NCI-H1436 treated with DMSO at 0.1 percent for 48 hours (cell line): ENCODE measurements around the gene FAM170B.

ENCODE experiments used
- DNase-seq: peaks from one replicate; lab custom pipeline; 2025; lab: John Stamatoyannopoulos, UW

The FAM170B gene

DNA sequence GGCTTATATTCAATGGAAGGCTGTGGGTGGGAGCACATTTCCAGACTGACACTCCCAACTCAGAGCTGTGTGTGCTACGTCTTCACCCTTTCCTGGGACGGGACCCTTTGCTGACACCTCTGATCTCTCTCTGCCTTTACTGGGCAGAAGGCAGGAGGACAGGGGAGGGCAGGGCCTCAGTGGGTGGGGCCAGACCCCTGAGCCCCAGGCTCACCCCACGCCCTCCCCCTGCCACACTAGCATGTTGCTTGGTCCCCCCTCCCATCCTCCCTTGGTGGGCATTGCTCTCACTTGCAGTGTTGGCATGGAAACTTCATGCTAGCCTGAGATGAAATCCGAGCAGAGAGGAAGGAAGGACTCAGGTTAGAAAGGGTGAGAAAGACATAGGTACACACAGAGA, 36.0 kb upstream of the FAM170B start:
- no peak for DNase-seq

DNA sequence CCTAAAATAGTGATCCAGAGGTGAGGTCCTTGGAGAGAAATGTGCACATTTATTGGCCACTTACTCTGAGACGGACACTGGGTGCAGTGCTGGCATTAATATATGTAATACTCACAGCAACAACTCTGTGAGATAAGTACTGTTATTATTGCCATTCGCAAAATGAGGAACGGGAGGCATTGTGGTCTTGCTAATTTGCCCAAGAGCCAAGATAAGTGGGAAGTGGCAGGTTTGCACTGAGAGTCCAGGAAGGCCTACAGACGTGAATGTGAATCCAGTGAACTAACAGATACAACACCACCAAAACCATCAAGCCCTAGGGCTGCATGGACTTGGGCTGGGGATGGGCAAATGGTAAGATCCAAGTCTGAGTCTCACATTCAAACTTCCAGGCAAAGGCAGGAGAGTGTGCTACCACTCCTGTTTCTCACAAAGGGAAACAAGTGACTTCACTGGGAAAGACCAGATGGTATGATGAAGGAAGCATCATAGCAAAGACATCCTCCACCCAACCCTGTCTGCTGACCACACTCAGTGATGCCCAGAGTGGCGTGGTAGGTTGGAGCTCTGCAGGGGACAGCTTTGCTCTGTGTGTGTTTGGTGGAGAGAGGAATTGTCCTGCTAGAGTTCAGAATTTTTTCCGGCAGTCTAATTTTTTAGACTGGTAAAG, 35.1 kb upstream of the FAM170B start:
- DNase-seq: no peak

DNA sequence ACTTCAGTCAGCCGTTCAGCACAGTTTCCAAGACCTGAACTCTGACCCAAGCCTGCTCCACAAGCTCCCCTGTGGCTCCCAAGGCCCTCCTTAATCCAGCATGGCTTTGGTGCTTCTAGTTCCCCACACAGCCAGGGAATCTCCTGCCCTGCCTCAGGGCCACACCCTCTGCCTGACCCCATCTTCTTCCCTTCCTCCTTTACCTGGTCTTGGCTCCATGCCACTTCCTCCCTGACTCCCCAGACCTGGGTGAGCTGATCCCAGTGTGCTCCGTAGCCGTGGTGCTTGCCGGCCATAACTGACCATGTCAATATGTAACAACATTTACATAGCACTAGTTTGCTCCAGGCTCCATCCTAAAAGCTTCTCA, 34.3 kb upstream of the FAM170B start:
- DNase-seq: no peak

DNA sequence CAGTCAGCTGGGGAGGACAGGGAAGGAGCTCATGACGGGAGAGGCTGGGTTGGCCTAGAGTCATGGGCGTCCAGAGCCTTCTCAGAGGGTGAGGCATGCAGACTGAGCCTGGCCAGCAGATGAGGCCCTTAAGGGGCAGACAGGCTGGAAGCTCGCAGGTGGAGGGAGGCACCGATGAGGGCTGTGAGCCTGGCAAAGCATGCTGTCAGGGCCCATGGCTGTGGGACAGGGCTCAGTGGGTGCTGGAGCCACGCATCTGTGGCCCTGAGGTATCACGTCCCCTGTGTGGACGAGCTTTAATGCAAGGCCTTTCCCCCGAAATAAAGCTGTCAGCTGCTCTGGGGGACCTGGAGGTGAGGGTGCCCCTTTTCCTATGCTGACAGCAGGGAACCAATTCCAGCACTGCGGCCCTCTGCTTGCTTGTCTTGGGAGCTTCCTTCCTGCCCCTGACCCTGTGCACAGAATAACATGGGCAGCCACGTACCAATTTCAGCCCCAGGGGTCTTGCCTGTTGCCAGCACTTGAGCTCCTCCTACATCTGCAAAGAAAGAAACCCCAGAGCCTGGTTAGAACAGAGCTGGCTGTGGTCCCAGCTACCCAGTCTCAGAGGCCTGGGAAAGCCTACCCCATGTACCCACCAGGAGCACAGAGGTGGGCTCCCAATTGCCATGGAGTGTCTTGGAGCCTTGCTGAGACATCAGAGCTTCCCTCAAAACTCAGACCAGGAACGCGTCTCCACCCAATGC, 33.8 kb upstream of the FAM170B start:
- DNase-seq: no peak

DNA sequence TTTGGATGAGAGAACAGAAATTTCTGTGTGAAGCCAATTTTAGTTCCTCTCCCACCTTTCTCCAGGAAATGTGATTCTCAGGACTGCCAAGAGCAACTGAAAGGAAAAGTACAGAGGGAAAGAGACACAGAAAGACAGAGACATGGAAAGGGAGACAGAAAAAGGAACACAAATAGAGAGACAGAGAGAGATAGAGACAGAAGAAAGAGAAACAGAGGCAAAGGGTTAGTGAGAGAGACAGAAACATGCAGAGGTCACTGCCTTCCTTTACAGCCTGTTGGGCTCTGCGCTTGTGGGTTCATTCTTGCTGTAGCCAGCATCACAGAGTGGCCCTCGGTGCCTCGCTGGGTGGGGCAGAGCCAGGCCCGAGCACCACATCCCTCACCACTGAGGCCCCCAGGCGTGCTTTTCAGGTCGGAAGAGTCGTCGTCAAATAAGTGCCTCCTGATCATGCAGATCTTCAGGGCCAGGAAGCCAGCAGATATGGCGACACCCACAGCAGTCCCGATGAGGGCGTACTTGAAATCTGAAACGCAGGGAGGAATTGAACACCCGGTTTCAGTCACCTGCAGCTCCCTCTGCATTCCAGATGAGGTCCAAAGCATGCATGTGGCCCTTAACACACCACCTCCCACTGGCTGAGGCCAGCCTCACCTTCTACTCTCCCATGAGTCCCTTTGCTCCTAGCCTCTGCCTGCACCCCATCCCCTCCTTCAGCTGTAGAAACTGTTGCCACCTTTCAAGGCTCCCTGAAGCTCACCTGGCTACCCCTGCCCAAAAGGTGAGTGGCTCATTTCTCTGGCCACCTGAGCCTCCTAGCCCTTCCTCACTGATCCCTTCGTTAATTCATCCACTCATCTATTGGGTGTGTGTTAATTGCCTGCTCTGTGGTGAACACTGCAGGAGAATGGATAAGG, 32.9 kb upstream of the FAM170B start:
- no peak for DNase-seq

DNA sequence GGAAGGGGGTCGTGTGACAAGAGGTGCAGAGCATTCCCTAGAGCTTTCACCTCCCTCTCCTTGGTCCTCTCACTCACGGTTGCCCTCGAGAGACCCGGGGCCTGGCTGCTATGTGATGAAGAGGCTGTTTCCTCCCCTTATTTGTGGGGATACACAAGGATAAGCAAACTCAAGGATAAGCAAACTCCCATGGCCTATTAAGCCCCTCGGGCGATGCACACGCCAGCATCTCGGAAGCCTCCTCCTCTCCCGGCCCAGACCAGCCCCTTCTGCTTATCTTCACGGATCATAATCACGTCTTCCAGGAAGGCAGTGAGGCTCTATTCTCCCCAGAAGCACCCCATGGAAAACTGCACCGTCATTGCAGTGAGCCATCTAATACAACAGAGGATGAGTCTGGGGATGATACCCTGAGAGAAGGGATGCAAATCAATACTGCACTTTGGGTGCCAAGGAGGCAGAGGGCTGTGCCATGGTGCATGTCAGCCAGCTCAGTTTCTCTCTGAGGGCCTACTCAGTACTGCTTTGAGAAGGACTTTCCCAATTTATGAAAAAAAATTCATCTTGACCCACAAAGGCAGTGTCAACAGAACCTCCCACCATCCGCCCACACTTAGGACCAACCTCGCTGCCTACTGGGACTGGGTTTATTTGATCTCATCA, 32.1 kb upstream of the FAM170B start:
- no peak for DNase-seq

DNA sequence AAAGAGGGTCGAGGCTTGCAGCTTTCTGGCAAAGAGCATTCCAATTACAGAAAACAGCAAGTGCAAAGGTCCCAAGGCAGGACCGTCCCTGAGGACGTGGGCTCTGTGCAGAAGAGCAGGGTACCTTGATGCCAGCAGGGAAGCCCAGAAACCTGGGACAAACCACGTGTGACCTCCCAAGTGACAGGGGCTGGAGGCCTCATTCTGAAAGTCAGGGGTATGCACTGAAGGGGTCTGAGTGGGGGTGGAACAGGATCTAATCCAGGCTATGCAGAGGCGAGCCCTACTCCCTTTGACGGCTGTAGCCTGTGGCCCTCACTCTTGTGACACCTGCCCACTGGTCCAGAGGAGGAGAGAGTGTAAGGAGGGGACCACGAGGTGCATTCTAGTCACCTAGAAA, 31.4 kb upstream of the FAM170B start:
- DNase-seq: no peak

DNA sequence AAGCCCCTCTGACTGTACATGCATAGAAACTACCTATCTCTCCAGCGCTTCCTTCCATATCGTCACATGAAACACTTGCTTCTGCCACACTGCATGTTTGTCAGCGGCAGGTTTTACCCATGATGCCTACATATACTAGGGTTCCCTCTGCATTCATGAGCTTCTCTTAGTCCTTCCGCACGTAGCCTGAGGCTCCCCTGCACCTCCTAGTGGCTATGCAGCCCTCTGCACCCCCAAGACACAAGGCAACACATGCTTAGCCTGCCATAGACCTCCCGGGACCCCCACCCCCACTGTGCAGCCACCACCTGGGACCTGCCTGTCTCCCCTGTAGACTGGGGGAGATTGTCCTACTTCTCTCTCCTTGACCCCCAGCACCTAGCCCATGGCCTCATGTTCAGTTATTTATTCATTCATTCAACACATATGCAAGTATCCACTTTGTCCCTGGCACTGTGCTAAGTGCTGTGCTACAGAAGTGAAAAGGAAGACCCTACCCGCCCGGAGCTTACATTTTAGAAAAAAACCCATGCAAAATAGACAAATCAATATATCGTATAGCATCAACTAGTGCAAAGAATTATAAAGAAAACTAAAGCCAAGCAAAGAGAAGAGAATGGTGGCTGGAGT, 30.9 kb upstream of the FAM170B start:
- DNase-seq: no peak

DNA sequence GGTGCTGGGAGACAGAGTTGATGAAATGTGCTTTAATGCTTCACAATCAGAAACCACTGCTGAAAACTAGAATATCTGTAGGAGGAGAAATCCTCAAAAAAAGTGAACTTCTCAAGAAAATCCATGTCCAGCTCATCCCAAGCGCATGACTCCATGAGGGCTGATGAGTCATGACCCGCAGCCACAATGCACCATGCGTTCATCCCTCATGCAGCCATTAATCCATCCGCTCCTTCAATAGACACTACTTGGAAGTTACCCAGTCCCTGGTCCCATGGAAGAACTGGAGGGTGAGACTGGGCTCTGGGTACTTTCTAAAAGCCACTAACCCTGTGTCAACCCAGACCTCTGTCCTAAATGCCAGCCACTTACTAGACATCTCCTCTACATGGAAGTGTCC, 29.9 kb upstream of the FAM170B start:
- DNase-seq: no peak

DNA sequence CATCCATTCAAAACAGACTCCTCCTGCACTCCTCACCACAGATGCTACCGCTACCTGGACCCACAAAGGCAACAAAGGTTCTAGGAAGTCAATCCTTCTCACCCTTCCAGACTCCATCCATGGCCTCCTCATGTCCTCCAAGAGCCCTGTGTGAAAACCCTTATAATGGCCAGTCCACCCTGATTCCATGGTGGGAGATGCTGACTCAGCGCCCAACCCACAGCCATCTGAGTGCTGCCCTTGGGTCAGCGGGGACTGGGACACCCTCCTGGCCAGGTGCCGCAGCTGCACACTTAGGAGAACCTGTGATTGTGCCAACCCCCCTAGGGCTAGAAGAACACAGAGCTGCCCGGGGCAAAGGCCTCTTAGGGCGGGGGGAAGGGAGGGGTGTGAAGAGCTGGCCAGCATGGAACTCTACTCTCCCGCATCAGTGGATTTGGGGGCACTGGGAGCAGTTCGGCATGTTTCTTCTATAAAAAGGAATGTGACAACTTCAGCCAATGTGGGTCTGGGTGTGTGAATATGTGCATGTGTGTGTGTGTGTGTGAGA, 29.0 kb upstream of the FAM170B start:
- no peak for DNase-seq

DNA sequence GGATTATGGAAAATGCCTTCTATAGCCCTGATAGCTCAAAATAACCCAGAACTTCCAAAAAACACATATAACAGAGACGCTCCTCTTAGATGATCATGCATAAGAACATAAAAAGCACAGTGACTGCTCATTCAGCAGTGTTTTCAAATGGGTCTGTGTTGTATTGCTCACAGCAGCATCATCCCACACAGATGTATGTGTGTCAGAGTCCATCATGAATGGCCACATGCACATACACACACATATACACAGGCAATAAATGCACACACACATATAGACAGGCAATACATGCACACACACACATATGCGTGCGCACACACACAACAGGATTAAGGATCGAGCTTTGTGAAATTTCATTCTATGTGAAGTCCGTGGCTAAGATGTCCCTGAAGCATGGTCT, 28.2 kb upstream of the FAM170B start:
- no peak for DNase-seq

DNA sequence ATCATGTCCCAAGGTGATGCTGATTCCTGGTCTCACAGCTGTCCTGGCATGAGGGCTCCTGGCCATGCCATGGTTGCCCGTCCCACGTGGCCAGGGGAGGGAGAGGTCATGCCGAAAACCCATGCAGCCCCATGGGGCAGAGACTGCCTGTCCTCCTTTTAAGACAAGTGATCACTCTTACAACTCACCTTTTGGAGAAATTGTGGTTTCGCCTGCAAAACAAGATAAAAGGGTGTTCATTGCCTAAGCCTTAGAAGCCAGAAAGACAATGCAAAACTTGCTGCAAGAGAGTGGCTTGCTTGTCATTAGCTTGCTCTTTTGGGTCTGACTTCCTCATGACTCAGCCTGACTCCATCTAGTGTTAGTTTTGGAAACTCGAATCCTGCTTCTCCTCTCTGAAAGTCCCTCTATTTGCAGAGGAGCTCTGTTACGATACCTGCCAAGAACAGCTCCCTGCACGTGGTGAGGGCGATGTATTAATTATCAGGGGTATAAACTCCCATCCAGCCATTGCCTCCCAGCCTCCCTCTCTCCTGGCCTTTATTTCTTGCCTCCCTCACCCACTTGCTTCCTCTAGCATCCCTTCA, 27.7 kb upstream of the FAM170B start:
- DNase-seq: no peak

DNA sequence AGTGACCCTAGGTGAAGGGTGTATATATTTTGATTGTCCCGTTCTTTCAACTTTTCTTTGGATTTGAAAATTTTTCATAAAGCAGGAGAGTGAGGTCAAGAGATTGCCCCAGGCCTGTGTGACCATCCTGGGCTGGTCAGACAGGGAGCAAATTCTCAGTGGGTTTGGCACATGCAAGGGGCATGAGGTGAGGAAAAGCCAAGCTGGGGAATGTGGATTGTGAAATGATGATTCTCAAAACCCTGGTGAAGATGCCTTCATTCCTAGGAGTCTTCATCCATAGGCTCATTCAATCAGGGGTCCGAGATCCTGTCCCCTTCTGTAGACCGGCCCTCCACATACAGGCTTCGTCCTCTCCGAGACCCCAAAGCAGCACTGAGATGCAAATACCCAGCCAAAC, 27.0 kb upstream of the FAM170B start:
- no peak for DNase-seq

DNA sequence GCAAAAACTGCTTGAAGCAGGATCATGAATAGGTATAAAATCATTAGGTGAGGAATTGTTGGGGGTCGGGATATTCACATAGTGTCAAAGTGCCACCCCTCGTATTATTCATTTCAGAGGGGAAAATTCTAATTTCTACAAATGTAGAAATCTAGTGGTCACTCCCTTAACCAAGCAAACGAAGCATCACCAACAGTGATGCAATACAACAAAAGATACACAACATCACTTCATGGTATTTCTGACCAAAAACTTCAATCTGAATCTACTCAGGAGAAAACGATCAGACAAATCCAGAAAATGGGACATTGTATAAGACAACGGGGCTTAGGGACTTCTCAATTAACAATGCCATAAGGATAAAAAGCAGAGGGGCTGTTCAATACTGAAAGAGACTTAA, 26.3 kb upstream of the FAM170B start:
- no peak for DNase-seq

DNA sequence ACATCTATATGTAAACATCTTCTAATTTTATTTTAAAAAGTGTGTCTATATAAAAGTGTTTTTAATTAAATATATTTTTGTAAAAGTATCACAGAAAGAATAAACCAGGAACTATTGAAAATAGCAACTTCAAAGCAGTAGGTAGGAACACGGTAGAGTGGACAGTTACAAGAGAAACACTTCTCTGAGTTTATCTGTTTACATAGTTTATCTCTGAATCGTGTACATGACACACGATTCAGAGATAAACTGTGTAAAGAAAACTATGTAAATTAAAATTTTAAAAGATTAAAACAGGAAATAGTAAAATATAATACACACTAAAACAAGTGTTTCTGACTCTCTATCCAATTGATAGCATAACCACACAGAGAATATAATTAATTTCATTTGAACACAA, 25.1 kb upstream of the FAM170B start:
- no peak for DNase-seq

DNA sequence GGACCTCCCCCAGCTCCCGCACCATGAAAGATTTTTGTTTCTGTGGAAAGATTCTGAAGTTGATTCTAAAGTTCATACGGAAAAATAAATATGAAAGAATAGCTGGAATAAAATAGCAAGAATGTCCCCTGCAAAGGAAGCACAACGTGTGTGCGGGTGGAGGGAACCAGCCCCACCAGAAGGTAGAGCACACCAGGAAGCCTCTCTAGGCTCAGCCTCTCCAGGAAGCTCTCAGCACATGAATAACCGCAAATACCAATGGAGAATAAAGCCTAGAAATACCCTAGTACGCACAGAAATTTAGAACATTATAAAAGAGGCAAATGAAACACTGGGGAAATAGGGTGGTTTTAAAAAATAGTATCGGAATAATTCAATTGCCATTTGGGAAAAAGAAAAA, 24.6 kb upstream of the FAM170B start:
- DNase-seq: no peak

DNA sequence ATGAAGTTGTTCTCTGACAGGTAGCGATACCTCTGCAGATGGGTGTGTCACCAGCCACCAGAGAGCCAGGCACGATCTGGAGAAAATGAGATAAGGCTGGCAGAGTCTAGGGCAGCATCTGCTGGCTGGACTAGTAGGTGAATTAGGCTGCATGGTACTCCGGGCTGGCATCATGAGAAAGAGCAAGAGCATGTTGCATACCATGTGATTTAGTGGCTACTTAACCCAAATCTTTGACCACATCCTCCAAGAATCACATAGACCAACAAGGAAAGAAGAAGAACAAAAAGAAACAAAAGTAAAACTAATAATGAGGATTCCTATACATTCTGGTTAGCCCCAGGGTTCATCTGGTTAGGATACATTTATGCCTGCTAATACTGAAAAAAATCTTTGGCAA, 23.4 kb upstream of the FAM170B start:
- no peak for DNase-seq

DNA sequence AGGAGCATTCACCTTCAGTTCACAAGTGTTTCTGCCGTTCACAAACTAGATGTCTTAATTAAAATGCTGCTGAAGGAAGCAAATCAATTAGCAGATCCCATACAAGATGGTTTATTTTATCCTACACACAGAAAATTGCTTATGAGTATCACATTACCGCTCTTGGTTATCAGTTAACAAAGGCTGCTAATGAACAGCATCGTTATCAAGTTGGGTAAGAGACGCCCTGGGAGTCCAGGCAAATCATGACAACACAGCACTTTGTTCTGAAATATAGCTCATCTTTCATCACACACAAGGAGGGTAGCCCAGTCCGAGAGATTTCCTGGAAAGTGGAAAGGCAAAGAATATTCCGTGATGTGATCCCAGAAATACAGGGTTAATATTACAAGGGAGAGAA, 20.8 kb upstream of the FAM170B start:
- no peak for DNase-seq

DNA sequence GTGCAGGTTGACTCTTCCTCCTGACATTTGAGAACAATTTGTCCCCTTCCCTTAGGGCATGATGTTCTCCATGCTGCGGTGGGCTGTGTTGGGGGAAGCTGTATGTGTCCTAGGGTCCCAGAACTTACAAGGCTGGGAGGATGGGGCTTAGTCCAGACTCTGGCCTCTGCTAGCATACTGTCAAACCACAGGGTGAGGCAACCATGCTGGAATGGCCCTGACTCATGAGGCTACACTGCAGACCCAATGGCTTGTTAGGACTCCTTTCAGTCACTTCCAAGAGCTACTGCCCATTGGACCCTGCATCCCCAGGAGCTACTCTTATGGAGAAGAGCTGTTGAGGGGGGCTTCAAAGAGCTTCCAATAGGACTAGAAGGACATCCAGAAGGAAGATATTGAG, 20.1 kb upstream of the FAM170B start:
- DNase-seq: no peak

DNA sequence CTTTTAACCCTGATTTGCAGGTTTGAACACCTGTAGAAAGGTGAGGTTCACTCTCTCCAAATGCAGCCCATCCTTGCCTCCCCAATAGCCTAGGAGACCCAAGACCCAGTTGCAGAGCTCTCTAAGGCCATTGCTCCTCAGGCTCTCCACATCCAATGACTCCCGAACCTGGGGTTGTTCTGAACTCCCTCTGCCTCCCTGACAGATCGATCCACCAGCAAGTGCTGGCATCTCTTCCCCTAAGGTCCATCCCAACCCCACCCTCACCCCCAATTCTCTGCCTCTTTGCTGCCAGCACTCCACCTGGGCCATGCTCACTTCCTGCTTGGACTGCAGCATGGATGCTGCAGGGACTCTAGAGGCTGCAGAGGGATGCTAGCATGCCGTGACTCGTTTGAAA, 19.3 kb upstream of the FAM170B start:
- DNase-seq: no peak

DNA sequence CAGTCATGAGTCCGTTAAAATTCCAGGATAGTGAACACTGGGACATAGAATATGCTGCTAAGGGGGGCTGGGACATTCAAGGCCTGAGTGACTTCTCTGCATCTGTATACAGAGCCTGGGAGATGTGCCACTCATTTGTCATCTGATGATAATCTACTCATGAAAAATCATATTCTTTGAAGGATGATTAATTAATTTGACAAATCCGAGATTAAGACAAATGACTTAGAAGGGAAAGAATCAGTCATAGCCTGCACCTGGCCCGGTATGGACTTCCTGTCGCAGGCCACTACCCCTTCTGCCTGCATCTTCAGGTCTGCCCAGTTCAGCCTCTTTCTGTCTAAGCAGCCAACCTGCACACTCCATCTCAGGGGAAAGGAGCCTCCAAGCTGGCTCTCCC, 18.8 kb upstream of the FAM170B start:
- no peak for DNase-seq
